Loucy (cell line): ENCODE measurements around the gene DEFB129.

Experiments
- CTCF ChIP-seq: fragments of 200-600 bp; sonication (generic); conservative IDR thresholded peaks from 2 replicates; pipeline ENCODE4 v1.5.1; 2014; ENCODE audit warnings: mild to moderate bottlenecking, antibody characterized with exemption, low read length
- EZH2phosphoT487 ChIP-seq: fragments of 200-600 bp; IDR thresholded peaks from 2 replicates; pipeline ENCODE4 v1.6.1; 2018; ENCODE audit warnings: antibody characterized with exemption, mild to moderate bottlenecking, moderate library complexity, borderline replicate concordance

- TF ChIP-seq EZH2phosphoT487 (no peak), CTCF (no peak)
Measured at GRCh38 chr20:273884-274283, 46.8 kb downstream of the DEFB129 start.
